ENCODE measurements around the gene CLEC4F.

GRCh38 chr2:70852824-70853223, 32.4 kb upstream of the CLEC4F start:
- no peak for TF ChIP-seq CTCF (IDR thresholded peaks at IDR 0.05 in 8 of 11, conservative IDR thresholded peaks at IDR 0.05 in 3 of 11)
- no peak for TF ChIP-seq POLR2AphosphoS5 (IDR thresholded peaks at IDR 0.05)
- no peak for TF ChIP-seq POLR2A (IDR thresholded peaks at IDR 0.05)
